H9 (cell line): Measurements from ENCODE around the gene PIGM. TPM values are rescaled to one million over a fixed set of nuclear protein-coding genes. Genes with fewer than 3 reads are reported as not detected.

Experiments
- DNase-seq: peaks from one replicate; pipeline ENCODE4 v3.0.0-alpha.2; 2017
- H2AFZ ChIP-seq: one replicate; pipeline ENCODE4 v1.6.1; 2013; ENCODE audit warnings: mild to moderate bottlenecking, low read length, control low read depth, moderate library complexity
- H2AK5ac ChIP-seq: 2 replicates; pipeline ENCODE4 v1.6.1; 2013; ENCODE audit warnings: low read length, control low read depth, mixed read lengths; ENCODE audit not compliant: insufficient read length
- H2BK120ac ChIP-seq: one replicate; pipeline ENCODE4 v1.6.1; 2013; ENCODE audit warnings: low read depth, mild to moderate bottlenecking, low read length, control low read depth, inconsistent platforms; ENCODE audit not compliant: poor library complexity, severe bottlenecking
- H2BK12ac ChIP-seq: 2 replicates; pipeline ENCODE4 v1.6.1; 2013; ENCODE audit warnings: low read length, control low read depth, mixed read lengths, low read depth; ENCODE audit not compliant: insufficient read length
- H2BK15ac ChIP-seq: 2 replicates; pipeline ENCODE4 v1.6.1; 2013; ENCODE audit warnings: low read depth, low read length, control low read depth
- H2BK20ac ChIP-seq: one replicate; pipeline ENCODE4 v1.6.1; 2013; ENCODE audit warnings: low read depth, mild to moderate bottlenecking, low read length, control low read depth, inconsistent platforms; ENCODE audit not compliant: poor library complexity, severe bottlenecking
- H2BK5ac ChIP-seq: 2 replicates; pipeline ENCODE4 v1.6.1; 2013; ENCODE audit warnings: low read length, control low read depth, mixed read lengths; ENCODE audit not compliant: insufficient read length
- H3K14ac ChIP-seq: 2 replicates; pipeline ENCODE4 v1.6.1; 2013; ENCODE audit warnings: low read length, control low read depth; ENCODE audit not compliant: insufficient read depth
- H3K18ac ChIP-seq: 2 replicates; pipeline ENCODE4 v1.6.1; 2013; ENCODE audit warnings: low read depth, mild to moderate bottlenecking, mixed read lengths, low read length, control low read depth; ENCODE audit not compliant: insufficient read length
- H3K23ac ChIP-seq: 2 replicates; pipeline ENCODE4 v1.6.1; 2013; ENCODE audit warnings: low read length, control low read depth, mixed read lengths, low read depth; ENCODE audit not compliant: insufficient read length
- H3K23me2 ChIP-seq: 2 replicates; pipeline ENCODE4 v1.6.1; 2013; ENCODE audit warnings: low read depth, mild to moderate bottlenecking, mixed read lengths, low read length, control low read depth; ENCODE audit not compliant: insufficient read length, poor library complexity, severe bottlenecking
- H3K27ac ChIP-seq: 2 replicates; pipeline ENCODE4 v1.5.1; 2013; ENCODE audit warnings: low read length, control low read depth, mixed read lengths, low read depth; ENCODE audit not compliant: insufficient read length
- H3K27me3 ChIP-seq: 2 replicates; pipeline ENCODE4 v1.6.1; 2013; ENCODE audit warnings: low read length, control low read depth, inconsistent platforms; ENCODE audit not compliant: insufficient read depth
- H3K4ac ChIP-seq: 2 replicates; pipeline ENCODE4 v1.6.1; 2013; ENCODE audit warnings: low read depth, mild to moderate bottlenecking, control low read depth, inconsistent platforms, low read length, moderate library complexity
- H3K4me1 ChIP-seq: 2 replicates; pipeline ENCODE4 v1.6.1; 2013; ENCODE audit warnings: low read length, control low read depth, inconsistent platforms; ENCODE audit not compliant: insufficient read depth
- H3K4me2 ChIP-seq: 2 replicates; pipeline ENCODE4 v1.6.1; 2013; ENCODE audit warnings: low read length, control low read depth, mixed read lengths; ENCODE audit not compliant: insufficient read length, insufficient read depth
- H3K56ac ChIP-seq: 2 replicates; pipeline ENCODE4 v1.6.1; 2013; ENCODE audit warnings: low read depth, mild to moderate bottlenecking, mixed read lengths, low read length, control low read depth; ENCODE audit not compliant: insufficient read length
- H3K79me1 ChIP-seq: 2 replicates; pipeline ENCODE4 v1.6.1; 2013; ENCODE audit warnings: low read depth, mild to moderate bottlenecking, moderate library complexity, low read length, control low read depth, inconsistent platforms; ENCODE audit not compliant: insufficient read depth, poor library complexity, severe bottlenecking
- H3K79me2 ChIP-seq: 2 replicates; pipeline ENCODE4 v1.6.1; 2013; ENCODE audit warnings: low read length, control low read depth, inconsistent platforms; ENCODE audit not compliant: insufficient read depth
- H3K9ac ChIP-seq: 2 replicates; pipeline ENCODE4 v1.6.1; 2013; ENCODE audit warnings: low read length, control low read depth, mixed read lengths; ENCODE audit not compliant: insufficient read length; ENCODE audit errors: extremely low read depth
- H3K9me3 ChIP-seq: one replicate; pipeline ENCODE4 v1.6.1; 2013; ENCODE audit warnings: low read depth, low read length, inconsistent platforms; ENCODE audit not compliant: control insufficient read depth
- H3T11ph ChIP-seq: one replicate; pipeline ENCODE4 v1.6.1; 2013; ENCODE audit warnings: mild to moderate bottlenecking, low read length, control low read depth, inconsistent platforms
- H4K20me1 ChIP-seq: one replicate; pipeline ENCODE4 v1.6.1; 2013; ENCODE audit not compliant: control insufficient read depth, insufficient read length, insufficient read depth
- H4K5ac ChIP-seq: 2 replicates; pipeline ENCODE4 v1.6.1; 2013; ENCODE audit warnings: low read depth, mild to moderate bottlenecking, mixed read lengths, low read length, control low read depth; ENCODE audit not compliant: insufficient read length
- H4K8ac ChIP-seq: replicated peaks from 2 replicates; pipeline ENCODE4 v1.6.1; 2013; ENCODE audit warnings: low read length, control low read depth, mixed read lengths, low read depth; ENCODE audit not compliant: insufficient read length
- H4K91ac ChIP-seq: 2 replicates; pipeline ENCODE4 v1.6.1; 2013; ENCODE audit warnings: low read depth, mild to moderate bottlenecking, moderate library complexity, mixed read lengths, low read length, control low read depth; ENCODE audit not compliant: insufficient read length
- H3K27ac Mint-ChIP-seq, 3 experiments: 2 replicates in 2 of 3; 3 replicates in 1 of 3; pipeline ENCODE4 v1.8.0; 2020 to 2021; ENCODE audit warnings: mixed read lengths in 3 of 3, mild to moderate bottlenecking in 1 of 3, moderate library complexity in 1 of 3
- H3K27me3 Mint-ChIP-seq: 2 replicates; pipeline ENCODE4 v1.8.0; 2021; ENCODE audit warnings: low read depth, mild to moderate bottlenecking, moderate library complexity, mixed read lengths
- H3K36me3 Mint-ChIP-seq, 3 experiments: 2 replicates in 2 of 3; 3 replicates in 1 of 3; pipeline ENCODE4 v1.8.0; 2020 to 2021; ENCODE audit warnings: low read depth in 3 of 3, mixed read lengths in 3 of 3; ENCODE audit not compliant: insufficient read depth in 1 of 3
- H3K4me1 Mint-ChIP-seq, 2 experiments: 2 replicates each; pipeline ENCODE4 v1.8.0; 2020; ENCODE audit warnings: mixed read lengths in 2 of 2
- H3K4me3 Mint-ChIP-seq, 2 experiments: 2 replicates in 1 of 2; 3 replicates in 1 of 2; pipeline ENCODE4 v1.8.0; 2020 to 2021; ENCODE audit warnings: mild to moderate bottlenecking in 2 of 2, mixed read lengths in 2 of 2, moderate library complexity in 1 of 2
- H3K9me3 Mint-ChIP-seq, 2 experiments: 2 replicates in 1 of 2; 3 replicates in 1 of 2; pipeline ENCODE4 v1.8.0; 2020; ENCODE audit warnings: mild to moderate bottlenecking in 2 of 2, mixed read lengths in 2 of 2, moderate library complexity in 1 of 2
- WGBS: extraction: QIAGEN DNeasy Blood & Tissue Kit; methylation state at CpG from one replicate; pipeline ENCODE4 v1.1.7; 2013; ENCODE audit warnings: missing lambda C conversion rate, low lambda C conversion rate, mixed read lengths; ENCODE audit not compliant: insufficient read length; ENCODE audit errors: extremely low coverage; 5-methylcytosine and 5-hydroxymethylcytosine counted together
- total RNA-seq: library from RNA; stranded (reverse); gene quantifications from 2 replicates; pipeline ENCODE4 v1.2.1, GENCODE V29; 2021
- TF ChIP-seq, protein P1 (sequence below): fragments of 200-600 bp; sonication (generic); conservative IDR thresholded peaks from 3 replicates; pipeline ENCODE4 v1.8.0; 2021; ENCODE audit warnings: antibody characterized with exemption, mild to moderate bottlenecking

PIGM gene
- total RNA-seq, 1 experiment from 2014 or later: 5.9 TPM

DNA sequence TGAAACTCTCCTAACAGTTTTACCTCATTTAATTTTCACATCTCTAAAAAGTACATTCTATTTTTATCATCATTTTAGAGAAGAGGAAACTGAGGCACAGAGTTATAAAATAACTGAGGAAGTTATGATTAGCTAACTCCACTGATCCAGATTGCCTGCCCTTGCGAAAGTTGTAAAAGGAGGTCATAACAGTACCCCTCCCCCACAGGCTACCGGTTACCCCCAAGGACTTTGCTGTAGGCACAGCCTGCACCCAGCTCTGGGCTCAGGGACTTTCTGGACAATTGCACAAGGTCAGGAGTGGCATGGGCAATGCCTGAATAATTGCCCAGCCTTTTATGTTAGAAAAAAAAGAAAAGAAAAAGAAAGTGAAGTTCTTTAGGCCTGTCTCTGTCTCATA, 22.7 kb downstream of the PIGM start:
- no peak overlapping the region for H2BK12ac ChIP-seq
- peaks cover 14% of the 10 kb centered on the region for H3K27me3 Mint-ChIP-seq
- no peak overlapping the region for H3K4ac ChIP-seq
- no peaks in the 10 kb centered on the region for H3K4me1 ChIP-seq
- H3K9me3 ChIP-seq: no peaks in the 10 kb centered on the region
- H2AK5ac ChIP-seq: no peak overlapping the region
- H3K79me2 ChIP-seq: no peaks in the 10 kb centered on the region
- no peak overlapping the region for H3K4me3 Mint-ChIP-seq
- H3K36me3 Mint-ChIP-seq: no peaks in the 10 kb centered on the region
- H2AFZ ChIP-seq: no peak overlapping the region
- no peaks in the 10 kb centered on the region for H3K9me3 Mint-ChIP-seq
- H3K23me2 ChIP-seq: no peaks in the 10 kb centered on the region
- H3K23ac ChIP-seq: no peak overlapping the region
- no peak overlapping the region for H3K27ac Mint-ChIP-seq
- no peak overlapping the region for H3K27ac ChIP-seq
- TF ChIP-seq, protein P1, sequence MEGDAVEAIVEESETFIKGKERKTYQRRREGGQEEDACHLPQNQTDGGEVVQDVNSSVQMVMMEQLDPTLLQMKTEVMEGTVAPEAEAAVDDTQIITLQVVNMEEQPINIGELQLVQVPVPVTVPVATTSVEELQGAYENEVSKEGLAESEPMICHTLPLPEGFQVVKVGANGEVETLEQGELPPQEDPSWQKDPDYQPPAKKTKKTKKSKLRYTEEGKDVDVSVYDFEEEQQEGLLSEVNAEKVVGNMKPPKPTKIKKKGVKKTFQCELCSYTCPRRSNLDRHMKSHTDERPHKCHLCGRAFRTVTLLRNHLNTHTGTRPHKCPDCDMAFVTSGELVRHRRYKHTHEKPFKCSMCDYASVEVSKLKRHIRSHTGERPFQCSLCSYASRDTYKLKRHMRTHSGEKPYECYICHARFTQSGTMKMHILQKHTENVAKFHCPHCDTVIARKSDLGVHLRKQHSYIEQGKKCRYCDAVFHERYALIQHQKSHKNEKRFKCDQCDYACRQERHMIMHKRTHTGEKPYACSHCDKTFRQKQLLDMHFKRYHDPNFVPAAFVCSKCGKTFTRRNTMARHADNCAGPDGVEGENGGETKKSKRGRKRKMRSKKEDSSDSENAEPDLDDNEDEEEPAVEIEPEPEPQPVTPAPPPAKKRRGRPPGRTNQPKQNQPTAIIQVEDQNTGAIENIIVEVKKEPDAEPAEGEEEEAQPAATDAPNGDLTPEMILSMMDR: no peak
- no peaks in the 10 kb centered on the region for H3K79me1 ChIP-seq
- no peak overlapping the region for H3K14ac ChIP-seq
- no peaks in the 10 kb centered on the region for H3K27me3 ChIP-seq
- H2BK20ac ChIP-seq: no peak overlapping the region
- no peak overlapping the region for H3K4me2 ChIP-seq
- H2BK5ac ChIP-seq: no peak overlapping the region
- H3K9ac ChIP-seq: no peak overlapping the region
- no peak overlapping the region for H3K18ac ChIP-seq
- no peaks in the 10 kb centered on the region for H4K20me1 ChIP-seq
- no CpG with 5 or more reads among the region's 2 CpGs for WGBS
- H3K4me1 Mint-ChIP-seq: no peaks in the 10 kb centered on the region
- H3T11ph ChIP-seq: no peak overlapping the region
- no peak overlapping the region for H2BK15ac ChIP-seq
- H4K8ac ChIP-seq: no peak overlapping the region
- H4K91ac ChIP-seq: no peak overlapping the region
- H4K5ac ChIP-seq: no peak overlapping the region
- DNase-seq: no peak
- H2BK120ac ChIP-seq: no peak overlapping the region
- H3K56ac ChIP-seq: no peak overlapping the region
